Trophoblast cell (in vitro differentiated cells and primary cell): Measurements from ENCODE around the gene CCNB1IP1.
"Not testable (repeated sequence)": the region's sequence is repeated elsewhere in the genome, so short reads cannot be mapped to it uniquely, and the experiment has no call there.

ENCODE experiments used
- DNase-seq, 2 donors: peaks; one replicate each; pipeline ENCODE4 v3.0.0-alpha.2; 2016
- H2AFZ ChIP-seq: 2 replicates; pipeline ENCODE4 v1.6.1; 2013; ENCODE audit warnings: low read length, moderate library complexity, mild to moderate bottlenecking; ENCODE audit not compliant: insufficient read depth, poor library complexity
- H2AK5ac ChIP-seq: 2 replicates; pipeline ENCODE4 v1.6.1; 2013; ENCODE audit warnings: mild to moderate bottlenecking, low read length
- H2BK120ac ChIP-seq: 2 replicates; pipeline ENCODE4 v1.6.1; 2013; ENCODE audit warnings: low read length, mild to moderate bottlenecking, moderate library complexity; ENCODE audit not compliant: insufficient read depth, poor library complexity
- H2BK12ac ChIP-seq: 2 replicates; pipeline ENCODE4 v1.6.1; 2013; ENCODE audit warnings: mild to moderate bottlenecking, low read length, moderate library complexity
- H2BK5ac ChIP-seq: 2 replicates; pipeline ENCODE4 v1.6.1; 2013; ENCODE audit warnings: low read length, low read depth, moderate library complexity, mild to moderate bottlenecking; ENCODE audit not compliant: poor library complexity
- H3K14ac ChIP-seq: 2 replicates; pipeline ENCODE4 v1.6.1; 2013; ENCODE audit warnings: mild to moderate bottlenecking, low read length
- H3K18ac ChIP-seq: 2 replicates; pipeline ENCODE4 v1.6.1; 2013; ENCODE audit warnings: mild to moderate bottlenecking, low read length
- H3K23ac ChIP-seq: 2 replicates; pipeline ENCODE4 v1.6.1; 2013; ENCODE audit warnings: low read length
- H3K27ac ChIP-seq: 2 replicates; pipeline ENCODE4 v1.5.1; 2013; ENCODE audit warnings: low read depth, mild to moderate bottlenecking, inconsistent platforms, low read length, moderate library complexity
- H3K27me3 ChIP-seq: 2 replicates; pipeline ENCODE4 v1.6.1; 2013; ENCODE audit warnings: inconsistent platforms, mild to moderate bottlenecking, low read length, moderate library complexity; ENCODE audit not compliant: insufficient read depth
- H3K36me3 ChIP-seq, 2 experiments: 1 replicate in 1 of 2; 2 replicates in 1 of 2; pipeline ENCODE4 v1.6.1; 2013; ENCODE audit warnings: low read length in 2 of 2, mild to moderate bottlenecking in 2 of 2, moderate library complexity in 1 of 2; ENCODE audit not compliant: insufficient read depth in 2 of 2, control insufficient read depth in 1 of 2
- H3K4ac ChIP-seq: 2 replicates; pipeline ENCODE4 v1.6.1; 2013; ENCODE audit warnings: low read depth, mild to moderate bottlenecking, low read length, moderate library complexity
- H3K4me1 ChIP-seq, 2 experiments: 1 replicate in 1 of 2; 2 replicates in 1 of 2; pipeline ENCODE4 v1.6.1; 2013; ENCODE audit warnings: low read length in 2 of 2, mild to moderate bottlenecking in 2 of 2, moderate library complexity in 1 of 2; ENCODE audit not compliant: insufficient read depth in 2 of 2, control insufficient read depth in 1 of 2
- H3K4me2 ChIP-seq: 2 replicates; pipeline ENCODE4 v1.6.1; 2013; ENCODE audit warnings: inconsistent platforms, mild to moderate bottlenecking, low read length, moderate library complexity
- H3K4me3 ChIP-seq: 2 replicates; pipeline ENCODE4 v1.5.1; 2013; ENCODE audit warnings: mild to moderate bottlenecking, low read depth, low read length, inconsistent platforms
- H3K79me1 ChIP-seq: one replicate; pipeline ENCODE4 v1.6.1; 2013; ENCODE audit warnings: low read length
- H3K79me2 ChIP-seq: 2 replicates; pipeline ENCODE4 v1.6.1; 2013; ENCODE audit warnings: low read length, mild to moderate bottlenecking; ENCODE audit not compliant: control insufficient read depth, insufficient read depth, poor library complexity
- H3K9ac ChIP-seq: 2 replicates; pipeline ENCODE4 v1.6.1; 2013; ENCODE audit warnings: mild to moderate bottlenecking, low read length
- H3K9me3 ChIP-seq: 2 replicates; pipeline ENCODE4 v1.6.1; 2013; ENCODE audit warnings: low read depth, mild to moderate bottlenecking, control low read depth, inconsistent platforms, low read length; ENCODE audit not compliant: insufficient read depth
- H4K12ac ChIP-seq: 2 replicates; pipeline ENCODE4 v1.6.1; 2013; ENCODE audit warnings: low read depth, mild to moderate bottlenecking, low read length, moderate library complexity
- H4K8ac ChIP-seq: 2 replicates; pipeline ENCODE4 v1.6.1; 2013; ENCODE audit warnings: low read depth, mild to moderate bottlenecking, low read length, moderate library complexity
- H4K91ac ChIP-seq: one replicate; pipeline ENCODE4 v1.6.1; 2013; ENCODE audit warnings: low read depth, mild to moderate bottlenecking, low read length, moderate library complexity
- WGBS: extraction: QIAGEN DNeasy Blood & Tissue Kit; methylation state at CpG from one replicate; pipeline ENCODE4 v1.1.7; 2013; ENCODE audit warnings: missing lambda C conversion rate; ENCODE audit not compliant: insufficient read length, insufficient coverage; ENCODE audit errors: extremely low coverage; 5-methylcytosine and 5-hydroxymethylcytosine counted together

The CCNB1IP1 gene

DNA sequence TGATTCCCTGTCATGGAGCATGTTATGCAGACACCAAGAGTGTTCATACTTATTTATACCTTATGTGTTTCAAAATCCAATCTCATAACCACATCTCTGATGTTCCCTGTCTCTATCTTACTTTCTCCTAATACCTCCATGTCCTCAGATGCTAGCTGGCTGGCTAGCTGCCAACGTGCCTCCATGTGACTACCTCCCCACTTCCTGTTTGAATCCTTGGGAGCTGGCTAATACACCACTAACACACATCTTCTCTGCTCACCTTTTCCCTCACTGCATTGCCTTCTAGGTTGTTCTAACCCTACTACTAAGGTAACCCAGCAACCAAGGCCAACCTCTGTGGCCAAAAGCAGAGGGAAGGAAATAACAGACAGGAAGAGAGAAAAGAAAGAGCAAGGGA lies 54.7 kb downstream of the CCNB1IP1 start:
- H4K8ac ChIP-seq: no peak overlapping the region
- H3K23ac ChIP-seq: no peak overlapping the region
- no peak overlapping the region for H3K9ac ChIP-seq
- H3K27ac ChIP-seq: no peak overlapping the region
- H3K36me3 ChIP-seq: peaks cover 3% of the 10 kb centered on the region in 2 experiments
- H3K79me1 ChIP-seq: no peaks in the 10 kb centered on the region
- H2AK5ac ChIP-seq: no peak overlapping the region
- H3K27me3 ChIP-seq: no peaks in the 10 kb centered on the region
- no peak overlapping the region for H4K12ac ChIP-seq
- H3K9me3 ChIP-seq: peaks cover 9% of the 10 kb centered on the region
- no peak overlapping the region for H3K4ac ChIP-seq
- H4K91ac ChIP-seq: no peak overlapping the region
- no peak overlapping the region for H3K18ac ChIP-seq
- no peak overlapping the region for H2AFZ ChIP-seq
- no peak overlapping the region for H3K4me2 ChIP-seq
- WGBS: no CpG with 5 or more reads among the region's 1 CpG
- no peak overlapping the region for H2BK5ac ChIP-seq
- H3K79me2 ChIP-seq: no peaks in the 10 kb centered on the region
- no peak overlapping the region for H3K14ac ChIP-seq
- no peak overlapping the region for H2BK120ac ChIP-seq
- H3K4me1 ChIP-seq: no peaks in the 10 kb centered on the region
- H3K4me3 ChIP-seq: no peak overlapping the region
- H2BK12ac ChIP-seq: no peak overlapping the region
- no peak for DNase-seq

DNA sequence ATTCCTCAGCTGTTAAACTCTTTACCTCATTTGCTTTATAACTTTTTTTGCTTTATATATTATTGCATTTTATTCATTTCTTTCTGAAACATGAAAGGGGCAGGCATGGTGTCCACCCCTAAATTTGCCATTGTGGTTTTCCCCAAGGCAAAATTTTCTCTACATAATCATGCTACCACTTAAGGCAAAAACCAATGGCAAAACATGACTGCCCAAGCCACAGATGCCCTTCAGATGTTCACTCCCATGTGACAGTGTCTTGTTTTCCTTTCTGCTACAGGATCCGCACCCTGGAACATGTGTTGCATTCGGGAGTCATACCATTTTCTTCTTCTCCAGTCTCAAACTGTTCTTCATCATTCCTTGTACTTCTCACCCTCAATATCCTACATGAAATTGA lies 55.7 kb downstream of the CCNB1IP1 start:
- Histone ChIP-seq H3K36me3 (peaks cover 3% of the 10 kb centered on the region in 2 experiments), H3K4me2 (no peak overlapping the region), H3K27me3 (no peaks in the 10 kb centered on the region), H3K23ac (no peak overlapping the region), H4K8ac (no peak overlapping the region), H4K91ac (no peak overlapping the region), H3K79me1 (no peaks in the 10 kb centered on the region), H3K9me3 (peaks cover 12% of the 10 kb centered on the region), H2AFZ (no peak overlapping the region), H2BK120ac (no peak overlapping the region), H3K14ac (no peak overlapping the region), H3K79me2 (no peaks in the 10 kb centered on the region), H2AK5ac (no peak overlapping the region), H3K4me1 (no peaks in the 10 kb centered on the region), H2BK5ac (no peak overlapping the region), H3K18ac (no peak overlapping the region), H2BK12ac (no peak overlapping the region), H4K12ac (no peak overlapping the region), H3K4ac (no peak overlapping the region), H3K4me3 (no peak overlapping the region), H3K27ac (no peak overlapping the region), H3K9ac (no peak overlapping the region)
- no peak for DNase-seq
- WGBS: no CpG with 5 or more reads among the region's 2 CpGs

DNA sequence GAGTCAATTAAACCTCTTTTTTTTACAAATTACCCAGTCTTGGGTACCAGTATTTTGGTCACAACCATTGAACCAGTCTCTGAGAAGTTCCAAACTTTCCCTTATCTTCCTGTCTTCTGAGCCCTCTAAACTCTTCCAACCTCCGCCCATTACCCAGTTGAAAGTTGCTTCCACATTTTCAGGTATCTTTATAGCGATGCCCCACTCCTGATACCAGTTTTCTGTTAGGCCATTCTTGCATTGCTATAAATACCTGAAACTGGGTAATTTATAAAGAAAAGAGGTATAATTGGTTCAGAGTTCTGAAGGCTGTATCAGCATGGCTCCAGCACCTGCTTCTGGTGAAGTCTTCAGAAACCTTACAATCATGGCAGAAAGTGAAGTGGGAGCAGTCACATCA lies 59.0 kb downstream of the CCNB1IP1 start:
- Histone ChIP-seq H3K36me3 (no peaks in the 10 kb centered on the region), H2AK5ac (no peak overlapping the region), H4K8ac (no peak overlapping the region), H3K27ac (no peak overlapping the region), H4K91ac (no peak overlapping the region), H3K4me2 (no peak overlapping the region), H3K79me1 (no peaks in the 10 kb centered on the region), H3K79me2 (no peaks in the 10 kb centered on the region), H2BK120ac (no peak overlapping the region), H2BK12ac (no peak overlapping the region), H3K9ac (no peak overlapping the region), H3K18ac (no peak overlapping the region), H4K12ac (no peak overlapping the region), H3K14ac (no peak overlapping the region), H2BK5ac (no peak overlapping the region), H3K9me3 (peaks cover 12% of the 10 kb centered on the region), H3K27me3 (no peaks in the 10 kb centered on the region), H3K4me1 (no peaks in the 10 kb centered on the region), H2AFZ (no peak overlapping the region), H3K4ac (no peak overlapping the region), H3K4me3 (no peak overlapping the region), H3K23ac (no peak overlapping the region)
- WGBS: no CpG with 5 or more reads among the region's 2 CpGs
- DNase-seq: no peak

DNA sequence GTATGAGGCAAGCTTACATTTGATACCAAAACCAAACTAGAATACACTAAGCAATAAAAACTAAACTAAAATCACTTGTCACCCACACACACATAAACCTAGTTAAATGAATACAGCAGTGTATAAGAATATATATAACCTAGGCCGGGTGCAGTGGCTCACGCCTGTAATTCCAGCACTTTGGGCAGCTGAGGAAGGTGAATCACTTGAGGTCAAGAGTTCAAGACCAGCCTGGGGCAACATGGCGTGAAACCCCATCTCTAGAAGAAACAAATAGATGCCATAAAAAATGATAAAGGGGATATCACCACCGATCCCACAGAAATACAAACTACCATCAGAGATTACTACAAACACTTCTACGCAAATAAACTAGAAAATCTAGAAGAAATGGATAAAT lies 68.7 kb downstream of the CCNB1IP1 start:
- H3K4me2 ChIP-seq, H4K91ac ChIP-seq, H3K4me3 ChIP-seq, H2BK120ac ChIP-seq, H4K8ac ChIP-seq, H3K79me2 ChIP-seq, DNase-seq, H3K9me3 ChIP-seq, H3K4me1 ChIP-seq, H3K36me3 ChIP-seq, H2BK12ac ChIP-seq, H3K4ac ChIP-seq, H3K27me3 ChIP-seq, H2AFZ ChIP-seq, H3K79me1 ChIP-seq, H3K9ac ChIP-seq, H3K27ac ChIP-seq, H2BK5ac ChIP-seq, H4K12ac ChIP-seq, H2AK5ac ChIP-seq, H3K14ac ChIP-seq, H3K18ac ChIP-seq, H3K23ac ChIP-seq: not testable (repeated sequence)
- no CpG with 5 or more reads among the region's 5 CpGs for WGBS
